Brain microvascular endothelial cell (primary cell): Measurements from ENCODE around the gene CALB2.
"Not testable (repeated sequence)": the region's sequence is repeated elsewhere in the genome, so short reads cannot be mapped to it uniquely, and the experiment has no call there.

Source experiments
- DNase-seq: peaks from one replicate; pipeline ENCODE4 v3.0.0-alpha.2; 2020
- H3K27ac ChIP-seq: fragments of 250-450 bp; sonication (Bioruptor Pico); 2 replicates; pipeline ENCODE4 v1.5.1; 2020; ENCODE audit warnings: mild to moderate bottlenecking, moderate library complexity
- H3K27me3 ChIP-seq: fragments of 250-450 bp; sonication (Bioruptor Pico); replicated peaks from 2 replicates; pipeline ENCODE4 v1.5.1; 2020; ENCODE audit warnings: mild to moderate bottlenecking
- H3K36me3 ChIP-seq: fragments of 250-450 bp; sonication (Bioruptor Pico); replicated peaks from 2 replicates; pipeline ENCODE4 v1.5.1; 2020; ENCODE audit warnings: mild to moderate bottlenecking
- H3K4me3 ChIP-seq: 2 replicates; pipeline ENCODE4 v1.5.1; 2011; ENCODE audit warnings: low read depth, mild to moderate bottlenecking, control low read depth, low read length, moderate library complexity
- in situ Hi-C: cut with HindIII; loops from 2 replicates; pipeline ENCODE4 v1.10.0; 2017; ENCODE audit warnings: low sequenced_read_pairs, low pct_ligation_motif_present
- TF ChIP-seq, protein P1 (sequence below): IDR thresholded peaks from 2 replicates; pipeline ENCODE4 v1.5.1; 2011; ENCODE audit warnings: low read depth, mild to moderate bottlenecking, moderate library complexity, low read length, control low read depth, inconsistent platforms; ENCODE audit errors: missing control alignments

CALB2 gene

DNA sequence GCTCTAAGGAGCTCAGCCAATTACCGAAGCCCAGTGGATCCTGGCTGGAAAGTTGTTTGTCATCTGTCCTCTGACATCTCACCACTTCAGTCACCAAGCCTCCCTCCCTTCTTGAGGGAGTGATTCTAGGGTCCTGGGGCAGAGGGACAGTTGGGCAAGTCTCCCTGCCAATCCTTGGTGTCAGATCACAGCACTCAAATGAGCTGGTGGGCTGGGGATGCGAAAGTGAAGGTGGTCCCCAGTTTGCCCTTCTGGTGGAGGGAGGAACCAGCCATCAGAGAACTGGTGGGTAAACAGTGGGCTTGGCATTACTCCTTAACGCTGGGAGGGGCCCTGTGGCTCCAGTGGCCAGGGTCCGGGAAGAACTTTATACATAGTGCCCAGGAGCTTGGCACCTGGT, 4.4 kb upstream of the CALB2 start:
- H3K27ac ChIP-seq, result no peak overlapping the region
- in situ Hi-C loops, result no loop called here
- TF ChIP-seq, protein P1, sequence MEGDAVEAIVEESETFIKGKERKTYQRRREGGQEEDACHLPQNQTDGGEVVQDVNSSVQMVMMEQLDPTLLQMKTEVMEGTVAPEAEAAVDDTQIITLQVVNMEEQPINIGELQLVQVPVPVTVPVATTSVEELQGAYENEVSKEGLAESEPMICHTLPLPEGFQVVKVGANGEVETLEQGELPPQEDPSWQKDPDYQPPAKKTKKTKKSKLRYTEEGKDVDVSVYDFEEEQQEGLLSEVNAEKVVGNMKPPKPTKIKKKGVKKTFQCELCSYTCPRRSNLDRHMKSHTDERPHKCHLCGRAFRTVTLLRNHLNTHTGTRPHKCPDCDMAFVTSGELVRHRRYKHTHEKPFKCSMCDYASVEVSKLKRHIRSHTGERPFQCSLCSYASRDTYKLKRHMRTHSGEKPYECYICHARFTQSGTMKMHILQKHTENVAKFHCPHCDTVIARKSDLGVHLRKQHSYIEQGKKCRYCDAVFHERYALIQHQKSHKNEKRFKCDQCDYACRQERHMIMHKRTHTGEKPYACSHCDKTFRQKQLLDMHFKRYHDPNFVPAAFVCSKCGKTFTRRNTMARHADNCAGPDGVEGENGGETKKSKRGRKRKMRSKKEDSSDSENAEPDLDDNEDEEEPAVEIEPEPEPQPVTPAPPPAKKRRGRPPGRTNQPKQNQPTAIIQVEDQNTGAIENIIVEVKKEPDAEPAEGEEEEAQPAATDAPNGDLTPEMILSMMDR, result no peak

DNA sequence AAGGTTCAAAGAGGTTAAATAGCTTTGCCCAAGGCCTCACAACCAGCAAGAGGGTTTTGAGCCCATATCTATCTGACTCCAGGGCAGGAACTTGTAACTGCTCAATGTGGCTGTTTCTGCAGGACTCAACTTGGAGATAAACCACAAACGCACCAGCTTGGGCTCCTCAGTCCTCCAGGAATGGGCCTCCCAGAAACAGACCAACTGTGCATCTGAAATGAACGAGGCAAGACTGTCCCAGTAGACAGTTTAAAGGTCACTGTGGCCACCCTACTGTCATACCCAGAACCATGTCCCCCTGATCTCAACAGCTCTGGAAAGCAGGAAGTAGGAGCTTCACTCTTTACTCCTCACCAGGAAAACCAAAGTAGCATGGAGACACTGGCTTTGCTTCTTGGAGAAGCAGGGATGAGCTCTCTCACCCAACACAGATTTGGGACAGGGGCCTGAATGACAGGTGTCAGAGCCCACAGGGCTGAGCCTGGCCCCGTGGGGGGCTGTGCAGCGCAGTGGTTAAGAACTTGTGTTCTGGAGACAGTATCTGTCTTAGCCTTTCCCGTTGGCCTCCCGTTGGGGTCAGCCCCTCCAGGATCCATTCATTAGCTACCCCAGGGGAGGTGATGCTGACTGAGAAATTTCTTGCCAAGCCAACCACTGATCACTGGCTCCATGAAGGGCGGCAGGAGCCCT, 2.3 kb upstream of the CALB2 start:
- Histone ChIP-seq H3K36me3 (no peaks in the 10 kb centered on the region), H3K4me3 (no peak overlapping the region), H3K27me3 (no peaks in the 10 kb centered on the region), H3K27ac (no peak overlapping the region)
- in situ Hi-C loops, result no loop called here
- no peak for DNase-seq
- TF ChIP-seq, protein P1, result no peak

More for the DNA sequence above, 4.4 kb upstream of the CALB2 start:
- no peak overlapping the region for H3K4me3 ChIP-seq
- no peaks in the 10 kb centered on the region for H3K27me3 ChIP-seq
- DNase-seq, result no peak
- H3K36me3 ChIP-seq, result no peaks in the 10 kb centered on the region

DNA sequence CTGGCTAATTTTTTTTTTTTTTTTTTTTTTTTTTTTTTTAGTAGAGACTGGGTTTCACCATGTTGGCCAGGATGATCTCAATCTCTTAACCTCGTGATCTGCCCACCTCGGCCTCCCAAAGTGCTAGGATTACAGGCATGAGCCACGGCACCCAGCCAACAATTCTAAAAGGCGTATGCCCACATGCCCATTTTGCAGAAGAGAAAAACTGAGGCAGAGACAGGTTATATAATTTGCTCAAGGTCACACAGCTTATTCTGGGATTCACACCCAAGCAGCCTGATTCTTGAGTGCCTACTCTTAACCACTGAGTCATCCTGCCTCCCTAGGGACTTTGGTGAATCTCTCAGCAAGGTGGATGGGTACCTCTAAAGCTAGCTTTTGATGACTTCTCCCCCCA, 1.6 kb upstream of the CALB2 start:
- not testable (repeated sequence) for H3K27me3 ChIP-seq

DNA sequence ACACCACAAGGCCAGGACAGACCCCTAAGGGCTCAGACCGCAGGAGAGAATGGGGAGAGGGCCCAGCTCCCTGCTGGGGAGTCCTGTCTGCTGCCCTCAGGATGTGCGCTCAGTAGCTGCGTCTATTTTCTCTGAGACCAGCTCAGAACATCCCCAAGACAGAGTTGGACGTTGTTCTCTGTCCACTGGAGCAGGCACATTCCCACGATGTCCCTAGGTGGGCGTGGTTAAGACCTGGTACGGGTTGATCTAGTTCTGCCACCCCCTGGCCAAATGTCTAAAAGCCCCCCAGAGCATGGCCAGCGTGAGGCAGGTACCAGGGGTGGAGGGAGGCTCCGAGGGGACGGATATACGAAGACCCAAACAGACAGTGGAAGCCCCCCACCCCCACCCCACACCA, 842 bp upstream of the CALB2 start:
- Histone ChIP-seq H3K36me3 (no peaks in the 10 kb centered on the region), H3K27me3 (no peaks in the 10 kb centered on the region), H3K4me3 (no peak overlapping the region), H3K27ac (no peak overlapping the region)
- DNase-seq, result no peak
- in situ Hi-C loops, result no loop called here
- TF ChIP-seq, protein P1, result no peak

More for the DNA sequence above, 1.6 kb upstream of the CALB2 start:
- H3K27ac ChIP-seq, H3K4me3 ChIP-seq, DNase-seq, in situ Hi-C loops, H3K36me3 ChIP-seq: not testable (repeated sequence)

DNA sequence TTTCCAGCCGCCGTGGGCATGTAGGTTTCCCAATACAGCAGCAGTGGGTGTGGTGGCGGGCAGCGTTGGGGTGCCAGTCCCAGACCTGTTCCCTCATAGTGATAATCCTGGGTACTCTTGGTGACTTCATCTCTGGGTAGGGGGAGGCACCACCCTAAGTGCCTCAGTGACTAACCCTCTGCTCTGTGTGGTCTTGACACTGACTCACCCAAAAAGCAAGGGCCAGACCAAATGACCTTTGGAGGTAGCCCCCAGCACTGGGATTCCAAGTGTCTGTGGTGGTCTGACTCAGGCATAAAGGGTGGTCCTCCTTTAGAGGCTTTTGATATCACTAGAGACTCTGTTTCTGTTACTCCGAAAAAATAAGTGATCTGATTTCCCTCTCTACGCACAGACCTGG, 908 bp downstream of the CALB2 start:
- TF ChIP-seq, protein P1, result no peak

DNA sequence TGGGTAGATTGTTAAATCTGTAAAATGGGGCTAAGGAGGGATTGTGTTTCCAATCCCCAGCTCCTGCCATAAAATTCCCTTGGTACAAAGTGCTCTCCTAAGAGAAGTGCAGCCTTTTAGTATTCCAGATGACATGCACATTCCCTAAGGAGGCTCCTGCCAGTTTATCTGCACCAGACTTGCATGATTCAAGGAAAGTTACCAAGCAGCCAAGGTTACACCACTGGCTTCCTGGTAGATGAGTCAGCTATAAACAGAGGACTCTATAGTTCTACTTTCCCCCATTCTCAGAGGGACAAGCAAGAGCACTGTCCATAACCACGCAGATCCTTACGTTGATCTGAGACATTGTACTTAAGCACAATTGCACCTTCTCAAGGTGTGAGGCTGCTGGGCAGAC, 1.9 kb downstream of the CALB2 start:
- DNase-seq, result peak; percentile 80
- in situ Hi-C loops, result no loop called here

More for the DNA sequence above, 908 bp downstream of the CALB2 start:
- in situ Hi-C loops, result no loop called here
- DNase-seq, result no peak
- Histone ChIP-seq H3K27ac (no peak overlapping the region), H3K27me3 (no peaks in the 10 kb centered on the region), H3K4me3 (no peak overlapping the region), H3K36me3 (no peaks in the 10 kb centered on the region)

More for the DNA sequence above, 1.9 kb downstream of the CALB2 start:
- Histone ChIP-seq H3K4me3 (no peak overlapping the region), H3K27me3 (no peaks in the 10 kb centered on the region), H3K36me3 (no peaks in the 10 kb centered on the region), H3K27ac (no peak overlapping the region)
- TF ChIP-seq, protein P1, result no peak
